ENCODE results near the gene HDX. TPM values are rescaled to one million over a fixed set of nuclear protein-coding genes. Genes with fewer than 3 reads are reported as not detected.
"Not testable (repeated sequence)": the region's sequence is repeated elsewhere in the genome, so short reads cannot be mapped to it uniquely, and the experiment has no call there.

Gene HDX
- total RNA-seq, 2 experiments from 2014 or later: 1.6 to 2.1 TPM

DNA sequence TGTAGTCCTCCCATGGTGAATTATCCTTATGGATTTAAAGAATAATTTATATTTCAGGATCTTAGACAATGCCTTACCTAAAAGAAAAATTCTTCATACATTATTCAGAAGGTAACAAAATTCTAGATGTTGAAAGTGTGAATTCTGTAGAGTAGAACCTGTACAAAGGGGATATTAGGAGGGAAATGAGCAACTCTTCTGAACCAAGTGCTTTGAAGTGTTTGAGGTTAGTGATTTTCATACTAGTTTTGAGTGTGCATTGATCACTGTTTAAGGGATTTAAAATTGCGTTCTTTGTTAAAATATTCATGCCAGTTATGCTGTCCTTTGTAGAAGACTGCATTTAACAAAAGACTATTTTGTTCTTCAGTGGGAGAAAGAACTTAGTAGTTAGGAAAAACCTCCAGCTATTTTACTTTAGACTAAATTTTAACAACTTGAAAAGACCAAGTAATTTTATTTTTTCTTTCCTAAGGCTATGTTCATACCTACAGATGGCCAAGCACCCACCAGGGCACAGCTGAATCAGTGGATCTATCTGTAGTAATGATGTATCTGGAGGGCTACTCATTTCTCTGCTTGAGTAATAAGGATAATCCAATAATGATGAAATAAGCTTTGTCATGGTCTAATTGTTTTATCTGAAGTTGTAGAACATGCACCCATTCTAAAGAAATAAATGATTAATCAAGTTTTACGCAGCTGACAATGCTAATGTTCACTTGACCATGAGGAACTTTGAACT, 180.0 kb downstream of the HDX start:
- Mint-ChIP-seq H3K9me3 (ENCODE audit: insufficient read depth) (no peaks in the 10 kb centered on the region), H3K27me3 (ENCODE audit: low read depth) (no peaks in the 10 kb centered on the region), H3K4me1 (ENCODE audit: low read depth) (no peaks in the 10 kb centered on the region), H3K27ac (no peak overlapping the region), H3K36me3 (ENCODE audit: low read depth) (no peaks in the 10 kb centered on the region), H3K4me3 (no peak overlapping the region)
- POLR2A ChIA-PET: no interaction called here
- CTCF ChIA-PET: no interaction called here
- DNase-seq: no peak
- no peak for ATAC-seq

DNA sequence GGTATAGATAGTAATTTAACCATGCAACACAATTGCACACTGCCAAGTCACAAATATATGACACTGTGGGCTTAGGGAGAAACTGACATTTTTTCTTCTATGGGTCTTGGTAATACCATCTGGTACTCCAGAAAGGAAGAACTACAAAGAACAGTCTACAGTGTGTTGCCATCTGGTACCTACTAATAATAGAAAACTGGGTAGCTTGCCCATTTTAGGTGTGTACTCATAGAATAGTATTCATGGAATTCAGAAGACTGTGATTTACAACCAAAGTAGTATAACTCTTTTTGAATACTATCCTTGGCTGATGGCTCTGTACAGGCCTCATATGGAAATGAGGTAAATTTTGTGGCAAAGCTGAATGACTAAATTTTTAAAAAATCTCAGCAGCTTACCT, 181.6 kb downstream of the HDX start:
- POLR2A ChIA-PET: no interaction called here
- Mint-ChIP-seq H3K4me1 (ENCODE audit: low read depth) (no peaks in the 10 kb centered on the region), H3K4me3 (no peak overlapping the region), H3K27ac (no peak overlapping the region), H3K36me3 (ENCODE audit: low read depth) (no peaks in the 10 kb centered on the region), H3K9me3 (ENCODE audit: insufficient read depth) (no peaks in the 10 kb centered on the region), H3K27me3 (ENCODE audit: low read depth) (no peaks in the 10 kb centered on the region)
- ATAC-seq: no peak
- DNase-seq: no peak
- CTCF ChIA-PET: no interaction called here

DNA sequence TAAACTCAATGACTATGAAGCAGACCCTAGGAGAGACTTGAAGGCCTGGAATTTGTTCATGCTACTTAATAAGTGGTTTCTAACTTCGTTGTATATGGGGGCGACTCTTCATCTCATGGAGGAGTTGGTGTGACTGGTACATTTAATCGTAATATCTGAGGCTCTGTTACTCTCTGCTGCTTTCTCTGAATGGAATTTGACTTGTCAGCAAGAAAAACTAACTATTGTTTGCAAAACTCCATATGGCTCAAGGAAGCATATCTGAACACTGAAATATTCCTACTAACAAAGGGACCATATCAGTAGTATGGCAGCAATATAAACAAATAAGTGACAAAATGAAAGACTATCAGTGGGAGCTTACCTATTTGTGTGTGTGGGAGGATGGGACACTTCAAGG, 182.2 kb downstream of the HDX start:
- DNase-seq (no peak), ATAC-seq (no peak)
- ChIA-PET CTCF (no interaction called here), POLR2A (no interaction called here)
- Mint-ChIP-seq H3K27ac (no peak overlapping the region), H3K27me3 (ENCODE audit: low read depth) (no peaks in the 10 kb centered on the region), H3K36me3 (ENCODE audit: low read depth) (no peaks in the 10 kb centered on the region), H3K4me1 (ENCODE audit: low read depth) (no peaks in the 10 kb centered on the region), H3K4me3 (no peak overlapping the region), H3K9me3 (ENCODE audit: insufficient read depth) (peaks cover 4% of the 10 kb centered on the region)

DNA sequence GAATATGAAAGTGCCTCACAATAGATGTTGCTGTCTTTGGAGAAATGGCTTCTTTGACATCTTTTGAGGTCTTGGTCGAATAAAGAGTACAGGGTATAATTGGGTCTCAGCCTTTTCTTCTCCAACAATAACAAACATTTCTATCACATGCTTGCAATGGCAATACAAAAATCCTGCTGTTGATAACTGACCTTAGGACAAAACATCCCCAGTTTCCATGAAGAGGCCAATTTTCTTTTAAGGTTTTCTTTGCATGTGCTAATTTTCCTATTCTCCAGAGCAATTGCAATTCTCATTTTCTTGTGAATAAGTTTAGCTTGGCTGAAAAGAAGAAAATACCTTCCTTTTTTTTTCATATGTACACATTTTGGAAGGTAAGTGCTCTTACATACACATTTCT, 183.6 kb downstream of the HDX start:
- POLR2A ChIA-PET: no interaction called here
- Mint-ChIP-seq H3K36me3 (ENCODE audit: low read depth) (no peaks in the 10 kb centered on the region), H3K27ac (no peak overlapping the region), H3K4me3 (no peak overlapping the region), H3K9me3 (ENCODE audit: insufficient read depth) (peaks cover 7% of the 10 kb centered on the region), H3K4me1 (ENCODE audit: low read depth) (no peaks in the 10 kb centered on the region), H3K27me3 (ENCODE audit: low read depth) (no peaks in the 10 kb centered on the region)
- ATAC-seq (no peak), DNase-seq (no peak)
- CTCF ChIA-PET: no interaction called here

DNA sequence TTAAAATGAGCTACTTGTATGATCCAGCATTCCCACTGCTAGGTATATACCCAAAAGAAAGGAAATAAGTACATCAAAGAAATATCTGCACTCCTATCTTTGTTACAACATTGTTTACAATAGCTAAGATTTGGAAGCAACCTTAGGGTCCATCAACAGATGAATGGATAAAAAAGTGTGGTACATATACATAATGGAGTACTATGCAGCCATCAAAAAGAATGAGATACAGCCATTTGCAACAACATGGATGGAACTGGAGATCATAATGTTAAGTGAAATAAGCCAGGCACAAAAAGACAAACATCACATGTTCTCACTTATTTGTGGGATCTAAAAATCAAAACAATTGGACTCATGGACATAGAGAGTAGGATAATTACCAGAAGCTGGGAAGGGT, 186.3 kb downstream of the HDX start:
- H3K36me3 Mint-ChIP-seq (ENCODE audit: low read depth); H3K4me1 Mint-ChIP-seq (ENCODE audit: low read depth); DNase-seq; H3K27me3 Mint-ChIP-seq (ENCODE audit: low read depth); H3K27ac Mint-ChIP-seq; H3K9me3 Mint-ChIP-seq (ENCODE audit: insufficient read depth); H3K4me3 Mint-ChIP-seq; POLR2A ChIA-PET; ATAC-seq; CTCF ChIA-PET: not testable (repeated sequence)

All from activated CD8-positive, alpha-beta T cell treated with anti-CD3 and anti-CD28 coated beads, Interleukin-2, amount 10 ng/mL, durations not matched to agents 7 days and 5 days (primary cell).